ENCODE data around the gene KIF5C. TPM values are rescaled to one million over a fixed set of nuclear protein-coding genes. Genes with fewer than 3 reads are reported as not detected.

The KIF5C gene
- total RNA-seq, 1 donor from 2014 or later: 13.3 TPM

DNA sequence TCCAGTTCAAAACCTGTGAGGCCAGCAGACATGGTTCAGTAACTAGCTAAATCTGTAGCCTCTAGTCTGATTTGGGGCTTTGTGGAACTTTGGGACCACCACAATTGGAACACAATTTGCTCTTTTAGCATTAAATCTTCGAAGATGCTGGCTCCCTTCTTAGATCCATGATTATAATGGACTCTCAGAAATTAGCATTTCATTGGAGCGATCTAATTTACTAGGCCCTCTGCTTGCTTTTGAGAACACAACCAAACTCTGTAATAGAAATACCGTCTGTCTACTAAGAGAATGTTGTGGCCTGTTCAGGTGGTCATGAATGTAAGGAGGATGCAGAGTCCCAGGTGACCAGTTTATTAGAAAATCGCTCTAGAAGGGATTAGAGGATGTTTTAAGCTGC is 93.3 kb downstream of the KIF5C start:
- Histone ChIP-seq H3K4me1 (no peaks in the 10 kb centered on the region), H3K36me3 (no peaks in the 10 kb centered on the region), H3K4me3 (no peak overlapping the region), H3K27ac (no peak overlapping the region), H3K9me3 (no peaks in the 10 kb centered on the region), H3K27me3 (no peaks in the 10 kb centered on the region)
- DNase-seq (ENCODE audit: extremely low spot score in 2 of 2): no peak
- TF ChIP-seq POLR2AphosphoS5 (IDR thresholded peaks at IDR 0.05; ENCODE audit: insufficient read depth in 1 of 2, low read depth in 1 of 2) (no peak), CTCF (IDR thresholded peaks at IDR 0.05) (no peak), POLR2A (IDR thresholded peaks at IDR 0.05) (no peak)
- intact Hi-C loops (cut with DNase I): no loop called here

GRCh38 chr2:148968776-148969319 is 93.8 kb downstream of the KIF5C start:
- no peaks in the 10 kb centered on the region for H3K9me3 ChIP-seq
- intact Hi-C loops (cut with DNase I): no loop called here

DNA sequence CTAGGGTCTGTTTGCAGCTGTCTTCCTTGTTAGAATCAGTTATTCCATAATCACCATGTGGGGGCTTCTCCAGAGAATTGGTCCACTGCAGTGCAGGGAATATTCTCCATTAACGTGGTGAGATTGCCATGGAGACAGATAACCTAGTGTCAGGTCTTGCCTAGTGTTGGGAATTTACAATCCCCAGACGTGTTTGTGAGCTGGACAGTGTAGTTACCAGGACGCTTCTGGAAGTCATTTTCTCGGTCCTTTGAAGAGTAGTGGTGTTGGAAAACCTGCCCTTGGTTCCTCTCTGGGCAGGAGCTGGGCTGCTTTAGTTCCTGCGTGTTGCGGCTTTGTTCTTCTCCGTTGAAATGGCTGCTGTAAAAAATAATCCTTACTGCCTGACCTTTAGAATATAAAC is 94.6 kb downstream of the KIF5C start:
- intact Hi-C loops (cut with DNase I): no loop called here
- H3K4me3 ChIP-seq: no peak overlapping the region
- no peak overlapping the region for H3K27ac ChIP-seq
- no peak for DNase-seq (ENCODE audit: extremely low spot score in 2 of 2)
- H3K36me3 ChIP-seq: no peaks in the 10 kb centered on the region
- H3K9me3 ChIP-seq: no peaks in the 10 kb centered on the region
- no peaks in the 10 kb centered on the region for H3K4me1 ChIP-seq
- TF ChIP-seq POLR2AphosphoS5 (IDR thresholded peaks at IDR 0.05; ENCODE audit: insufficient read depth in 1 of 2, low read depth in 1 of 2): no peak
- TF ChIP-seq CTCF (IDR thresholded peaks at IDR 0.05): no peak
- TF ChIP-seq POLR2A (IDR thresholded peaks at IDR 0.05): no peak
- no peaks in the 10 kb centered on the region for H3K27me3 ChIP-seq

More at GRCh38 chr2:148968776-148969319, 93.8 kb downstream of the KIF5C start:
- H3K4me3 ChIP-seq: no peak overlapping the region
- H3K27ac ChIP-seq: no peak overlapping the region
- no peak for TF ChIP-seq CTCF (IDR thresholded peaks at IDR 0.05)
- TF ChIP-seq POLR2A (IDR thresholded peaks at IDR 0.05): no peak
- no peak for TF ChIP-seq POLR2AphosphoS5 (IDR thresholded peaks at IDR 0.05; ENCODE audit: insufficient read depth in 1 of 2, low read depth in 1 of 2)
- DNase-seq (ENCODE audit: extremely low spot score in 2 of 2): no peak
- H3K27me3 ChIP-seq: no peaks in the 10 kb centered on the region
- no peaks in the 10 kb centered on the region for H3K4me1 ChIP-seq
- no peaks in the 10 kb centered on the region for H3K36me3 ChIP-seq

DNA sequence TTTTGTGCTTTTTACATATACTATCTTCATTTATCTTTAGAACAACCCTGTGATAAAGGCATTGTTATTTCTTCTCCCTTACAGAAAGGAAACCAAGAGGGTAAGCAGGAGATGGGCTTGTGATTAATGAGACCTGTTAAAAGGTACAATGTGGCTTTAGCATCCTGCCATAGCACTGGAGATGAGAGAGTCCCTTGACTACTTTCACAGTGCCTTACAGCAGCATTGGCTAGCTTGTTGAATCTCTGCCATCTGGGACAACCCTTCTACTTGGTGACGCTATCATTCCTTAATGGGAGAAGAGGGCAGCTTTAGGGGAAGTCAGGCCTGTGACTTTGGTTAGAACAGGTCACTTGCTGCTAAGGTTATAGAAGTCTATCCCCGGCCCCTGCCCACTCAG is 95.4 kb downstream of the KIF5C start:
- TF ChIP-seq POLR2AphosphoS5 (IDR thresholded peaks at IDR 0.05; ENCODE audit: insufficient read depth in 1 of 2, low read depth in 1 of 2) (no peak), POLR2A (IDR thresholded peaks at IDR 0.05) (no peak), CTCF (IDR thresholded peaks at IDR 0.05) (no peak)
- no peaks in the 10 kb centered on the region for H3K4me1 ChIP-seq
- no peaks in the 10 kb centered on the region for H3K9me3 ChIP-seq
- no peak overlapping the region for H3K27ac ChIP-seq
- DNase-seq (ENCODE audit: extremely low spot score in 2 of 2): no peak
- H3K27me3 ChIP-seq: no peaks in the 10 kb centered on the region
- intact Hi-C loops (cut with DNase I): no loop called here
- H3K4me3 ChIP-seq: no peak overlapping the region
- no peaks in the 10 kb centered on the region for H3K36me3 ChIP-seq

DNA sequence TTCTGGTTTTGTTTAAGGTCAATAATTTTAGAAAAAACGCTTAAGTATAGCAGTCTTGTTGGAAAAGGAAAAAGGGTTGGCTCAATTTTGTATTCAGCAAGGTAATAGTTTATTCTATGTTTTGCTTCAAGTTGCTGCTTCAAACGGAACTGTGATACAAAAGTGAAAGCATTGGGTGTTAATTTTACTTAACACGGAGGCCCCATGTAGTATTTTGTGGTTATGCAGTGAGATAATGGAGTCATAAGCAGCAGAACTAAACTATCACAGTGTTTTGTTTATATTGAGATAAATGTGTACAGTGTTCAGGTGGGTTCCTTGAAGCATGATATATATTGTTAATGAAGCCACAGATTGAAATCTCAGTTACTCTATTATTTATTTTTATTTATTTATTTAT is 96.5 kb downstream of the KIF5C start:
- no peaks in the 10 kb centered on the region for H3K27me3 ChIP-seq
- no peak overlapping the region for H3K4me3 ChIP-seq
- no peaks in the 10 kb centered on the region for H3K4me1 ChIP-seq
- intact Hi-C loops (cut with DNase I): no loop called here
- TF ChIP-seq POLR2A (IDR thresholded peaks at IDR 0.05) (no peak), CTCF (IDR thresholded peaks at IDR 0.05) (no peak)
- H3K27ac ChIP-seq: no peak overlapping the region
- H3K9me3 ChIP-seq: no peaks in the 10 kb centered on the region
- no peak for DNase-seq (ENCODE audit: extremely low spot score in 2 of 2)
- H3K36me3 ChIP-seq: no peaks in the 10 kb centered on the region
